Measurements from ENCODE around the gene PDLIM5. TPM values are rescaled to one million over a fixed set of nuclear protein-coding genes. Genes with fewer than 3 reads are reported as not detected.

The PDLIM5 gene
- total RNA-seq, 1 experiment from 2014 or later = 58.0 TPM

- Histone ChIP-seq H3K23ac (ENCODE audit: insufficient read length, low read depth, low read length) (no peak overlapping the region), H3K27ac (ENCODE audit: insufficient read length, low read depth, low read length) (no peak overlapping the region), H2BK15ac (ENCODE audit: low read depth, low read length) (no peak overlapping the region), H2BK5ac (ENCODE audit: insufficient read length, low read length) (no peak overlapping the region), H3K18ac (ENCODE audit: insufficient read length, low read depth, low read length) (peak overlapping the region; percentile 2), H3K79me1 (ENCODE audit: insufficient read depth, low read depth, low read length, poor library complexity, severe bottlenecking) (no peaks in the 10 kb centered on the region), H3K9me3 (ENCODE audit: control insufficient read depth, low read depth, low read length) (no peaks in the 10 kb centered on the region), H4K91ac (ENCODE audit: insufficient read length, low read depth, low read length) (no peak overlapping the region), H3T11ph (ENCODE audit: low read length) (no peak overlapping the region), H4K20me1 (ENCODE audit: control insufficient read depth, insufficient read depth, insufficient read length) (no peaks in the 10 kb centered on the region), H3K4me2 (ENCODE audit: insufficient read depth, insufficient read length, low read length) (peak overlapping the region; percentile 83), H2BK120ac (ENCODE audit: low read depth, low read length, poor library complexity, severe bottlenecking) (no peak overlapping the region), H4K8ac (replicated peaks; ENCODE audit: insufficient read length, low read depth, low read length) (no peak overlapping the region), H3K9ac (ENCODE audit: extremely low read depth, insufficient read length, low read length) (peak overlapping the region; percentile 78), H3K4ac (ENCODE audit: low read depth, low read length) (no peak overlapping the region), H2AK5ac (ENCODE audit: insufficient read length, low read length) (no peak overlapping the region), H3K23me2 (ENCODE audit: insufficient read length, low read depth, low read length, poor library complexity, severe bottlenecking) (peaks cover 9% of the 10 kb centered on the region), H3K14ac (ENCODE audit: insufficient read depth, low read length) (peak overlapping the region; percentile 95; the same call in 1 of the 2 replicates), H3K79me2 (ENCODE audit: insufficient read depth, low read length) (peaks cover 2% of the 10 kb centered on the region; the same call in 1 of the 2 replicates), H2BK12ac (ENCODE audit: insufficient read length, low read depth, low read length) (no peak overlapping the region), H4K5ac (ENCODE audit: insufficient read length, low read depth, low read length) (no peak overlapping the region), H3K4me1 (ENCODE audit: insufficient read depth, low read length) (peaks cover 5% of the 10 kb centered on the region), H3K27me3 (ENCODE audit: insufficient read depth, low read length) (no peaks in the 10 kb centered on the region), H2BK20ac (ENCODE audit: low read depth, low read length, poor library complexity, severe bottlenecking) (no peak overlapping the region), H2AFZ (ENCODE audit: low read length) (no peak overlapping the region), H3K56ac (ENCODE audit: insufficient read length, low read depth, low read length) (no peak overlapping the region)
- Mint-ChIP-seq H3K27ac (peak overlapping the region in 1 of 3 experiments; percentile 98; a peak in 3 of 7 replicates), H3K4me1 (peaks cover 33 to 34% of the 10 kb centered on the region in 2 experiments), H3K4me3 (peak overlapping the region; percentile 88 to 89), H3K36me3 (ENCODE audit: insufficient read depth in 1 of 3, low read depth in 3 of 3) (peaks cover 1 to 10% (median 9%) of the 10 kb centered on the region in 3 experiments; a peak in 5 of 7 replicates), H3K9me3 (no peaks in the 10 kb centered on the region; a peak in 1 of 5 replicates), H3K27me3 (ENCODE audit: low read depth) (peaks cover 4% of the 10 kb centered on the region)
- DNase-seq = peak; percentile 78
- WGBS (ENCODE audit: extremely low coverage, insufficient read length, low lambda C conversion rate) = no CpG with 5 or more reads among the region's 26 CpGs
- no peak for TF ChIP-seq CTCF (conservative IDR thresholded peaks at IDR 0.05)
Observed at GRCh38 chr4:94452476-94453371, 982 bp downstream of the PDLIM5 start.

Measured in H9 (cell line).